TTC549 (cell line): ENCODE results near the gene CASQ1.

Experiments used
- FAIRE-seq: peaks from 2 replicates; lab custom pipeline; 2012; peaks lifted over from hg19 to GRCh38; lab: Jason Lieb, UNC

The CASQ1 gene

DNA sequence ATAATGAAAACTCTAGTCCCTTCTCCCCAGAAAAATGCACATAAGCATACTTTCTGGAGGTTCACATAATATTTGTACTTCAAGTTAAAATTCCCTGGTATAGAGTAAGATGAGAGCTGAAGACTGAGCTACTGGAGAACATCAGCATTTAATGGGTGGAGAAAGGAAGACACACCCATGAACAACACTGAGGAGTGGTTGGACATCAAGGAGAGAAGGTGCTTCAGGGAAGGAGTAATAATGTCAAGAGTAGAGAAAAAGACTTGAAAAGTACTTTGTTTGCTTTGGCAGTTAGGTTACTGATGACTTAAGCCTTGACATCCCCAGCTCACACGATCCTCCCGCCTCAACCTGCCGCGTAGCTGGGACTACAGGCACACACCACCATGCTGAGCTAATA is 36.7 kb downstream of the CASQ1 start:
- FAIRE-seq, result no peak

DNA sequence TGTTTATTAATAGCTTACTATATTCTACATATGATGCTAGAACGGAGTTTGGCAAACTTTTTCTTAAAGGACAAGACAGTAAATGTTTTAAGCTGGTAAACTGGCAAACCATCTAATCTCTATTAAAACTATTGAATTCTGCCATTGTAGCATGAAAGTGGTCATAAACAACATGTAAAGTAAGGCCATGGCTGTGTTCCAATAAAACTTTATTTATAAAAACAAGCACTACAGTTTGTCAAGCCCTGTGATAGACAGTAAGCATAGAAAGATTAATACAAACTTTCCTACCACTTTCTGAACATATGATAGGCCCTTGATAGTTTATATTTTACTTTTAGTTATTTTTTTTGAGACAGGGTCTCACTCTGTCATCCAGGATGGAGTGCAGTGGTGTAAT is 37.2 kb downstream of the CASQ1 start:
- FAIRE-seq, result no peak

DNA sequence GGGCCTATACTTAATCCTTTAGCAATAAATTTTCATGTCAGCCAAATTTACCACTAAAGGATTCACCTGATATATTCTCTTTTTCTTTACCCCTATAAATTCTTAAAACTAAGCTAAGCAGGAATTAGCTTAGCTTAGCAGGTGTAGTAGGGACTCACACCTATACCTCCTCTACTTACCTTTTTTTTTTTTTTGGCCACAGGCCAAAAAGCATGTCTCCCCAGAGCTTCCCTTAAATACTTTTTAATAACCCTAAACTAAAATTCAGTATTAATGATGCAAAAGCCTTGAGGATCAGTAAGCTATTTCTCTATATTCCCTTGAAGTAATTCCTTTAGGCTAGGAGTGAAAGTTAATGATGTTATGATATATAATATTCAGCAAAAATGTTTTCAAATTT is 38.1 kb downstream of the CASQ1 start:
- FAIRE-seq, result no peak

DNA sequence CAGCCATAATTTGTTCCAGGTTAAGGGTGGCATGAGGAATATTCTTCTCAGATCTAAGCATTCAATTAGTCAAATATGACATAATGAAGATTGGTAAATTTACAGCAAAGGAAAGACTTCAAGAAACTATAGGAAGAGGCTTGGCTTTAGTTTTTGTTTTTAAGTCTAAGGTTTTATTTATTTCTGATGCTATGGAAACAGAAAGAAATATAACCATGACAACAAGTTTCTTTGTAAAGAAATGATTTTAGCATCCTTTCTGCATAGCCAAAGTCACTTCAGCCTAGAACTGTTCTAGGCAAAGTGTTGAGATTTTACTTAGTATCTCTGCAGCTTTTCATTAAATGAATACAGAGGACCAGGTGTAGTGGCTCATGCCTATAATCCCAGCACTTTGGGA is 42.5 kb downstream of the CASQ1 start:
- peak; percentile 34 for FAIRE-seq

DNA sequence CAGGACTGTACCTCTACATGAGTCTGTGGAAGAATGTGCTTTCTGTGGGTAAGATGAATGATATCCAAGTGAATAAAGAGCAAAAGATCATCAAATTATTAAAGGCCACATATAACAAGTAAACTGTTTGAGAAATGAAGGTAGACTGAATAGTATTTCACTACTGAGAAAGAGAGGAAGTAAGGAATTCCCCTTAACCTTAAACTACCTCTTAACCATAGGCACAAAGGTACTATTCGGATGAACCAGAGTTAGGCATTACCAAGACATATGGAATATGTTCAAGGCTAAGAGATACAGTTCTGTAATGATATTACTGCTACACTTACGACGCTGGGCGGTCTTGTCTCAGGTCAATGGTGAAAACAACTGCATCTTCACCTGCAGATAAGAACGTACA is 46.4 kb downstream of the CASQ1 start:
- no peak for FAIRE-seq

DNA sequence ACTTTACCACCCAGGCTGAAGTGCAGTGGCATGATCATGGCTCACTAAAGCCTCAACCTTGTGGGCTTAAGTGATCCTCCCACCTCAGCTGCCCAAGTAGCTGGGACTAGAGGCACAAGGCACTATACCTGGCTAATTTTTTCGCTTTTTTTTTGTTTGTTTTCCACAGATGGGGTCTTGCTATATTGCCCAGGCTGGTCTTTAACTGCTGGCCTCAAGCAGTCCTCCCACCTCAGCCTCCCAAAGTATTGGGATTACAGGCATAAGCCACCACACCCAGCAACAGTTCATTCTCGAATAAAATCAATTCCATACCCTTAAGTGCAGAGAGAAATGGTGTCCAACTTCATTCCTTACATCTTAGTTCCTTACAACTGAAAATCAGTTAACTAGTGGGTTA is 47.2 kb downstream of the CASQ1 start:
- no peak for FAIRE-seq

DNA sequence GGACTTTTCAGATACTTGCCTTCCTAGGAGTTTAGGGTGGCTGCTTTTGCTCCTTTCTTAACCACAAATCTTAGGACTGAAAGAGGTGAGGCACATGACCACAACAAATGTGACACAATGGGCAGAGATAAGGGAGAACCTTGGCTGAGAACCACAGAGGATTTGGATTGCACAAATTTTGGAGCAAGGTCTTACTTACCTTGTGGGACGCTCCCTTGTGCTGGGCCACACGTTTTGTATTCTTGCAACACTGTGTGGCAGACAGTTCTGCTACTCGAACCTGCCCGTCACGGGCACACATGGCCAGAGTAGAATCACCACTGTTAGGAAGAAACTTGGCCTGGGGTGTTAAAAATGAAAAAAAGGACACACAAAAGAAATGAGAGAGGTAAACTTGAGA is 48.0 kb downstream of the CASQ1 start:
- FAIRE-seq, result no peak

DNA sequence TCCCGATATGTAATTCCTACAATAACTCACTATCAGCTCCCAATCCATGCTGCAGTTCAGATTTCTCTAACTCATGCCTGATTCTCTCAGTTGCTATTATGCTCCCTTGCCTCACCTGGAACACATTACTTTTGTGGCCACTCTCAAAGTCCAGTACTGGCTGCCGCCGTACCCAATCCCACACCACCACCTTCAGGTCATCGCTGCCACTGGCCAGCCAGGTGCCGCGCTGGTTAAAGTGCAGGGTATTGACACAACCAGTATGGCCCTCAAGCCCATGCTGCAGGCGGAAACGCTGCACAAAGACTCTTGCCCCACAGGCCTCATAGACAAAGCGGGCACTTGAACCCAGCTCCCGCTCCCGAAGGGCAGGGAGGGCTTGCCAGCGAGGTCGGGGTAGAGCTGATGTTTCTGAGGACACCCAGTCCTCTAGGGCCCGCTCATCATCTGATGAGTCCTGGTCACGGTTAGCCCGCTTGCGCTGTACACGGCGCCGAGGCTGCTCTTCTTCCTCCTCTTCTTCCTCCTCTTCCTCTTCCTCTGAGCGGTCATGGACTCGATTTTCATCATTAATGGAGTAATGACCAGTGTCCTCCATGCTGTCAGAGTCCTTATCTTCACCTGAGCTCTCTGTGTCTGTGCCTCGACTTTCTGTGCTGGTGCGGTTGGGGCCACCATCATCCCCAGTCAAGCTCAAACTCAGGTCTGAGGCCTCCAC is 49.4 kb downstream of the CASQ1 start:
- no peak for FAIRE-seq

DNA sequence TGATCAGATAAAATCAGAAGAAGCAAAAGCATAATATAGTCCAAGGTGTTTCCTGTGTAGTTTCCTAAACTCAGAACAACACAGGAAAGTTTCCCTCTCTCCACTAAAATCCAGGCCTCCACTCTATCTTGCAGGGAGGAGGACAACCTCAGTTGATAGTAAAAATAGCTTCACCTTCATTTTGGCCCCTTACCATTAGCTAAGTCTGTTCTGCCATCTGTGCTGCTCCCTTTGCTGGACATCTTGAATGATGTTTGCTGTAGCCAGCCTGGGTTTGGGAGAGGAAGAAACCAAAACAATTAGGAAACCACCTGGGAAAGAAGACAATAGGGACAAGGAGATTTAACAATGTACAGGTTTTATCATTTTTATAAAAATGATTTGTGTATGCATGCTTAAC is 53.4 kb downstream of the CASQ1 start:
- FAIRE-seq, result no peak

DNA sequence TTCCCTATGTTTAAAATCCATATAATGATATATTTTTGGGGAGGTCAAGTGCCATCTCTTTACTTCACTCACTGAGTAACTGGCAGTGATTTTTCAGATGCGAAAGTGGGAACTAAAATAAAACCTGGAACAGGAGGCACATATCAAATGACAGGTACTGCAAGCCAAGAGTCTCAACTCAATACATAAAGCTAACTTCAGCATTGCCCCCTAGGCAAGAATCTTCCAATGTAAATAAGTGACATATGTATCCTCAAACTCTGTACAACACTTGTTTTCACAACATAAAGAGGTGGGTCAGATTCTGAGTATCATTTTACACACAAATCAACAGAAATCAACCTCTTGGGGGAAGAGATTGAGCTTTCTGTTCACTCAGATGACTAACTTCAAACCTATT is 53.8 kb downstream of the CASQ1 start:
- FAIRE-seq, result no peak

DNA sequence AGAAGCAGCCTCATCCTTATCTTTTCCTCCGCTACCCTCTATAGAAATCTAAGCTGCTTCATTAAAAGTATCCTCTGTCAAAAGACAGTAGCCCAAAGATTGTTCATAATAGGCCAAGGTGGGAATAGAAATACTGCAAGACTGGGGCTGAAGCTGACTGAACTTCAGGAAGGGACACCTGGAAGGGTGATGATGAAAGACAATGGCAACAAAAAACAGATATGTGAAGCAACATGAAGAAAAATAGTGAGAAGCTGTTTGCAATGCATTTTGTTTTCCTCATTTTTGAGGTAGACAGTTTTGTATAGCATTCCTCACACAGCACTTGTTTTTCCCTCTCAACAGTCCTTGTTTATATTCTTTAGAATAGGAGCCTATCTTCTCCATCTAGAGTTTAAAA is 55.1 kb downstream of the CASQ1 start:
- no peak for FAIRE-seq

DNA sequence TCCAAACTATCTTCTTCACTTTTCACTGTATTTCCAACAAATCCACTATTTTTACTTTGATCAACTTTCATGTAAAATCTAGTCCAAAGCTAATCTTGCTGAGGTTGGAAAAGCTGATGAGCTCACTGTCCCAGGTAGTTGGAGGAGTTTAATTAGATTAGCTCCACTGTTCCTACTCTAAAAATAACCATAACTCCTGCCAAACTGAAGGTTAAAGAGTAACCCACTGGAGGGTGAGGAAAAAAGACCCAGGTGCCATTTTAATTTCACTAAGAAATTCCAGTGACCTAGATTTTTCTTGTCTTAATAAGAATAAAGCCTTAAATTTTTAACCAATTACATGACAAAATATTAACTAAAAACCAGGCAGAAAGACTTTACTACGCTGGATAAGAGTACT is 56.7 kb downstream of the CASQ1 start:
- no peak for FAIRE-seq

DNA sequence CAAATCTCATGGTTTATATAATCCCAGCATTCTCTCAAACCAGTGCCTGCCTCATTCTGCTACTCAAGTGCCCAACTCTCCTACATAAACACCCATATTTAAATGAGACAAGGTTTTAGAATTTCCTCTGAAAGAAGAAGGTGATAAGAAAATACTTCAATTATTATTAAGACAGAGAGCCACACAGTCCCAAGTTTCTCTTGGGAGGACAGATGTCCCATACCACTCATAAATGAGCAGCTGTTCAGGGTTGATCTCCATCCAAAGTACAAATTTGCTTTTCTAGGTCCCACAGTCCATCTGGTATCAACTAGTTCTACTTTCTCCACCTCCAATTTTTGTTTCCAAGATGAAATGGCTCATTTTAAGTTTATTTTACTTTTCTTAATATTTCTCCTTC is 60.6 kb downstream of the CASQ1 start:
- FAIRE-seq, result no peak
